Trophoblast cell (in vitro differentiated cells and primary cell): ENCODE measurements around the gene PROX2.

Source experiments
- DNase-seq, 2 donors: peaks; one replicate each; pipeline ENCODE4 v3.0.0-alpha.2; 2016
- H2AFZ ChIP-seq: 2 replicates; pipeline ENCODE4 v1.6.1; 2013; ENCODE audit warnings: low read length, moderate library complexity, mild to moderate bottlenecking; ENCODE audit not compliant: insufficient read depth, poor library complexity
- H2AK5ac ChIP-seq: 2 replicates; pipeline ENCODE4 v1.6.1; 2013; ENCODE audit warnings: mild to moderate bottlenecking, low read length
- H2BK120ac ChIP-seq: 2 replicates; pipeline ENCODE4 v1.6.1; 2013; ENCODE audit warnings: low read length, mild to moderate bottlenecking, moderate library complexity; ENCODE audit not compliant: insufficient read depth, poor library complexity
- H2BK12ac ChIP-seq: 2 replicates; pipeline ENCODE4 v1.6.1; 2013; ENCODE audit warnings: mild to moderate bottlenecking, low read length, moderate library complexity
- H2BK5ac ChIP-seq: 2 replicates; pipeline ENCODE4 v1.6.1; 2013; ENCODE audit warnings: low read length, low read depth, moderate library complexity, mild to moderate bottlenecking; ENCODE audit not compliant: poor library complexity
- H3K14ac ChIP-seq: 2 replicates; pipeline ENCODE4 v1.6.1; 2013; ENCODE audit warnings: mild to moderate bottlenecking, low read length
- H3K18ac ChIP-seq: 2 replicates; pipeline ENCODE4 v1.6.1; 2013; ENCODE audit warnings: mild to moderate bottlenecking, low read length
- H3K23ac ChIP-seq: 2 replicates; pipeline ENCODE4 v1.6.1; 2013; ENCODE audit warnings: low read length
- H3K27ac ChIP-seq: 2 replicates; pipeline ENCODE4 v1.5.1; 2013; ENCODE audit warnings: low read depth, mild to moderate bottlenecking, inconsistent platforms, low read length, moderate library complexity
- H3K27me3 ChIP-seq: 2 replicates; pipeline ENCODE4 v1.6.1; 2013; ENCODE audit warnings: inconsistent platforms, mild to moderate bottlenecking, low read length, moderate library complexity; ENCODE audit not compliant: insufficient read depth
- H3K36me3 ChIP-seq, 2 experiments: 1 replicate in 1 of 2; 2 replicates in 1 of 2; pipeline ENCODE4 v1.6.1; 2013; ENCODE audit warnings: low read length in 2 of 2, mild to moderate bottlenecking in 2 of 2, moderate library complexity in 1 of 2; ENCODE audit not compliant: insufficient read depth in 2 of 2, control insufficient read depth in 1 of 2
- H3K4ac ChIP-seq: 2 replicates; pipeline ENCODE4 v1.6.1; 2013; ENCODE audit warnings: low read depth, mild to moderate bottlenecking, low read length, moderate library complexity
- H3K4me1 ChIP-seq, 2 experiments: 1 replicate in 1 of 2; 2 replicates in 1 of 2; pipeline ENCODE4 v1.6.1; 2013; ENCODE audit warnings: low read length in 2 of 2, mild to moderate bottlenecking in 2 of 2, moderate library complexity in 1 of 2; ENCODE audit not compliant: insufficient read depth in 2 of 2, control insufficient read depth in 1 of 2
- H3K4me2 ChIP-seq: 2 replicates; pipeline ENCODE4 v1.6.1; 2013; ENCODE audit warnings: inconsistent platforms, mild to moderate bottlenecking, low read length, moderate library complexity
- H3K4me3 ChIP-seq: 2 replicates; pipeline ENCODE4 v1.5.1; 2013; ENCODE audit warnings: mild to moderate bottlenecking, low read depth, low read length, inconsistent platforms
- H3K79me1 ChIP-seq: one replicate; pipeline ENCODE4 v1.6.1; 2013; ENCODE audit warnings: low read length
- H3K79me2 ChIP-seq: 2 replicates; pipeline ENCODE4 v1.6.1; 2013; ENCODE audit warnings: low read length, mild to moderate bottlenecking; ENCODE audit not compliant: control insufficient read depth, insufficient read depth, poor library complexity
- H3K9ac ChIP-seq: 2 replicates; pipeline ENCODE4 v1.6.1; 2013; ENCODE audit warnings: mild to moderate bottlenecking, low read length
- H3K9me3 ChIP-seq: 2 replicates; pipeline ENCODE4 v1.6.1; 2013; ENCODE audit warnings: low read depth, mild to moderate bottlenecking, control low read depth, inconsistent platforms, low read length; ENCODE audit not compliant: insufficient read depth
- H4K12ac ChIP-seq: 2 replicates; pipeline ENCODE4 v1.6.1; 2013; ENCODE audit warnings: low read depth, mild to moderate bottlenecking, low read length, moderate library complexity
- H4K8ac ChIP-seq: 2 replicates; pipeline ENCODE4 v1.6.1; 2013; ENCODE audit warnings: low read depth, mild to moderate bottlenecking, low read length, moderate library complexity
- H4K91ac ChIP-seq: one replicate; pipeline ENCODE4 v1.6.1; 2013; ENCODE audit warnings: low read depth, mild to moderate bottlenecking, low read length, moderate library complexity
- WGBS: extraction: QIAGEN DNeasy Blood & Tissue Kit; methylation state at CpG from one replicate; pipeline ENCODE4 v1.1.7; 2013; ENCODE audit warnings: missing lambda C conversion rate; ENCODE audit not compliant: insufficient read length, insufficient coverage; ENCODE audit errors: extremely low coverage; 5-methylcytosine and 5-hydroxymethylcytosine counted together

The PROX2 gene

DNA sequence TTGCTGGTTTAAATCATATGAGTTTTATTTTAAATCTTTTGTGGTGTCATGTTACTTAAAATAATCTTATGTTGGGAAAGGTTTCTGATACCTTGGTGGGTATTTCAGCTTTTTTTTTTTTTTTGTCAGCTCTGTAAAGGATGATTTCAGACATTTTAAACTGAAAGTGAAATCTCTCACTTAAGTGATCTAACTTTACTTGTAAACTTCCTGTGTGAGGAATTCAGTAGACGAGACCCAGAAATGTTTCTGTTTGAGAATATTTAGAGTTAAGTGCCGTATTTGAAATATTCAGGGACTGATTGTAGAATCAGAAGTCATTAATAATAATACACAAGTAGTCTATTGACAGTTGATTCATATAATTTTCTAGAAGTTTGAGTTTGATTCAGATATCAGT lies 37.8 kb downstream of the PROX2 start:
- H3K79me2 ChIP-seq: no peaks in the 10 kb centered on the region
- no peak overlapping the region for H2AFZ ChIP-seq
- no peak overlapping the region for H3K23ac ChIP-seq
- no peak overlapping the region for H3K27ac ChIP-seq
- H2BK12ac ChIP-seq: no peak overlapping the region
- no CpG with 5 or more reads among the region's 2 CpGs for WGBS
- no peak overlapping the region for H3K4ac ChIP-seq
- H2BK5ac ChIP-seq: no peak overlapping the region
- no peak overlapping the region for H2AK5ac ChIP-seq
- no peak overlapping the region for H3K18ac ChIP-seq
- DNase-seq: no peak
- no peaks in the 10 kb centered on the region for H3K9me3 ChIP-seq
- H4K91ac ChIP-seq: no peak overlapping the region
- no peak overlapping the region for H3K9ac ChIP-seq
- no peak overlapping the region for H3K14ac ChIP-seq
- H3K4me3 ChIP-seq: no peak overlapping the region
- no peaks in the 10 kb centered on the region for H3K79me1 ChIP-seq
- H3K4me1 ChIP-seq: no peaks in the 10 kb centered on the region
- H3K36me3 ChIP-seq: peaks cover 2 to 7% of the 10 kb centered on the region in 2 experiments
- no peak overlapping the region for H3K4me2 ChIP-seq
- H4K8ac ChIP-seq: no peak overlapping the region
- no peaks in the 10 kb centered on the region for H3K27me3 ChIP-seq
- H2BK120ac ChIP-seq: no peak overlapping the region
- H4K12ac ChIP-seq: no peak overlapping the region

DNA sequence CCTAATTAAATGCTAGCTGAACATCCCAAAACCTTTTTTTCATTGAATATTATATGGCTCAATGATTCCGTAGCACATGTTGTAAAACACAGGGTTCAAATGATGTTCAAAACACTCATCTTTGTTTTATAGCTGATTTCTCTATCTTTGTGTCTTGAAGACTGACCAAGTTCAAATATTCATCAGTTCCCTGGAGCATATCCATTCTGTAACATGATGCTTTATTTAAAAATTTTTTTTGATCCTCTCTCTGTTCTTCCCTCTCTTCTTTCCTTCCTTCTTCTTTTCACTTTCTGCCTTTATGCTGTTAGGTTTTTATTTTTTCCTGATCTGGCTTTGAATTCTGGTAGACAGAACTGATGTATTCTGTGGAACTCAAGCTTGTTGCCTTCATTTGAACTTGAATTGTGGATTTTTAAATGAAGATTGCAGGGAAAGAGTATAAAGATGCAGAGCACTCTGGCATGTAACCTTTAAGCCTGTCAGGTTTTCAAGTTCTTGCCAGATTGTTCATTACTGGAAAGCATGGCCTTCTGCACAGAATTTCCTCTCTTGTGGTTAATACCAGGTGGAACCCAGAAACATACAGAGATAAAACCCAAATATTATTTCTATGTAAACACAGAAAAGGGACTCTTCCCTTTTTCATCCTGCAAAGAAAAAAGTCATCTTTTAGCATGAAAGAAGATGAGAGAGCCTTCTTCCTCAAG lies 39.5 kb downstream of the PROX2 start:
- DNase-seq: no peak
- H3K27me3 ChIP-seq: no peaks in the 10 kb centered on the region
- H3K9ac ChIP-seq: no peak overlapping the region
- no peak overlapping the region for H2AK5ac ChIP-seq
- no peak overlapping the region for H2BK120ac ChIP-seq
- no peak overlapping the region for H3K4ac ChIP-seq
- H3K9me3 ChIP-seq: no peaks in the 10 kb centered on the region
- no peak overlapping the region for H4K12ac ChIP-seq
- no peak overlapping the region for H3K4me3 ChIP-seq
- no peaks in the 10 kb centered on the region for H3K79me1 ChIP-seq
- H2BK5ac ChIP-seq: no peak overlapping the region
- no peaks in the 10 kb centered on the region for H3K79me2 ChIP-seq
- no peaks in the 10 kb centered on the region for H3K4me1 ChIP-seq
- peaks cover 3 to 7% of the 10 kb centered on the region in 2 experiments for H3K36me3 ChIP-seq
- H4K8ac ChIP-seq: no peak overlapping the region
- no peak overlapping the region for H4K91ac ChIP-seq
- no peak overlapping the region for H3K14ac ChIP-seq
- no peak overlapping the region for H2AFZ ChIP-seq
- H2BK12ac ChIP-seq: no peak overlapping the region
- WGBS: no CpG with 5 or more reads among the region's 1 CpG
- no peak overlapping the region for H3K4me2 ChIP-seq
- H3K27ac ChIP-seq: no peak overlapping the region
- no peak overlapping the region for H3K18ac ChIP-seq
- no peak overlapping the region for H3K23ac ChIP-seq

DNA sequence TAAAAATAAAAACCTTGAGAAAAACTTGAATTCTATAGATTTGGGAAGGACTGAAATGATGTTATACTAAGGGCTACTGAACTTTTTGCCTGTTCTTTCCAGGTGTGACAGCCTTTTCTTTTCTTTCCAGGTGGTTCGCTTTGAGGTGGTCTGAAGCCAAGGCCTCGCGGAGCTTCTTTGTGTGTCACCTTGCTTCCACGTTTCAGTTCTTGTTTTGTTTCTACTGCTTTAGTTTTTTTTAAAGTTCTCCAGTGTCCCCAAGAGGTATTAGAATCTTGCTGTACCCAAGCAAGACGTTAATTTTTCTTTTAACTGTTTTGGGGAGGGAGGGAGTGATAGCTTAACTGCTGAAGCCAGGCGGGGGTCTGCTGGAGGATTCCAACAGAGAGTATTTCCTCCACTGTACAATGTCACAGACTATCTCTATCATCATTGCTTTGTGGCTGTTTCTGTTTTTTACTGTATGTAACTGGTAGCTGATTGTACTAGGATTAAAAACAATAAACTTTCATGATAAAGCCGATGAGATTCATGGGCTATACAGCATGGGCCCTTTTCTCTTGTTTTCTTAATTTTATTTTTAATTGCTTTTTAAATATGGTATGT lies 40.2 kb downstream of the PROX2 start:
- no peak overlapping the region for H3K23ac ChIP-seq
- DNase-seq: no peak
- no peak overlapping the region for H2BK12ac ChIP-seq
- no peak overlapping the region for H2BK5ac ChIP-seq
- no peak overlapping the region for H2BK120ac ChIP-seq
- no peaks in the 10 kb centered on the region for H3K79me2 ChIP-seq
- no peaks in the 10 kb centered on the region for H3K9me3 ChIP-seq
- no peaks in the 10 kb centered on the region for H3K27me3 ChIP-seq
- no peak overlapping the region for H4K8ac ChIP-seq
- no peak overlapping the region for H2AFZ ChIP-seq
- H2AK5ac ChIP-seq: no peak overlapping the region
- H3K9ac ChIP-seq: no peak overlapping the region
- no peak overlapping the region for H3K27ac ChIP-seq
- H3K36me3 ChIP-seq: peaks cover 3 to 7% of the 10 kb centered on the region in 2 experiments
- no peak overlapping the region for H3K4me3 ChIP-seq
- H3K4ac ChIP-seq: no peak overlapping the region
- no peak overlapping the region for H3K18ac ChIP-seq
- no peak overlapping the region for H3K4me2 ChIP-seq
- WGBS: no CpG with 5 or more reads among the region's 7 CpGs
- H4K91ac ChIP-seq: no peak overlapping the region
- H4K12ac ChIP-seq: no peak overlapping the region
- H3K4me1 ChIP-seq: no peaks in the 10 kb centered on the region
- H3K14ac ChIP-seq: no peak overlapping the region
- H3K79me1 ChIP-seq: no peaks in the 10 kb centered on the region

DNA sequence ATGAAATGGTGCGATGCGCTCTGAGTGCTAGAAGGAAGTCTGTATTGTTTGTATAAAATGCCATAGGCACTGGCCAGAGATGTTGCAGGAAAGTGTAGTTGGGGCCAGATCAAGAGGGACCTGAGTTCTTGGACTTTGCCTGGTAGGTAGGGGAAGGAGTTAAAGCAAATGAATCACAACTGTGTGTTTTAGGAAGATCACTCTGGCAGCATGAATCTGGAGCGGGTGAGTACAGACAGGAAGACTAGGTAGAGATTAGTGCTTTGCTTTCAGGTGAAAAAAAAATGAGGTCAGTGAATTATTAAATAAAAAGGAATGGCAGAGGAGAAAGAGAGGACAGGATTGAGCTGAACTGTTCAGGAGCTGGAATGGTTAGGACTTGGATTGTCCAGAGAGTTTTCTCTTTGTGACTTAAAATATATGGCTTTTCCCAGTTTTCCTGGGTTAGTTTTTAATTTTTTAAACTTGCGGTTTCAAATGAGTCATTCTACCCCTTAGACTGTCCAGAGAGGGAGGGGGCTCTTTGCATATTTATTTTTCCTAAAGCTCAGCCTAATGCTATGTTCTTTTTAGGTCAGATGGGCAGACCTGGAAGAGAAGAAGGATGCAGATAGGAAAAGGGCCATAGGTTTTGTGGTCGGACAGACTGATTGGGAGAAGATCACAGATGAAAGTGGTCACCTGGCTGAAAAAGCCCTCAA lies 41.1 kb downstream of the PROX2 start:
- H3K27me3 ChIP-seq: no peaks in the 10 kb centered on the region
- H3K14ac ChIP-seq: no peak overlapping the region
- no peak overlapping the region for H2BK12ac ChIP-seq
- no peaks in the 10 kb centered on the region for H3K4me1 ChIP-seq
- H3K27ac ChIP-seq: no peak overlapping the region
- DNase-seq: no peak
- H2AK5ac ChIP-seq: no peak overlapping the region
- no peaks in the 10 kb centered on the region for H3K79me1 ChIP-seq
- no peak overlapping the region for H3K9ac ChIP-seq
- H2BK120ac ChIP-seq: no peak overlapping the region
- H3K79me2 ChIP-seq: no peaks in the 10 kb centered on the region
- H4K8ac ChIP-seq: no peak overlapping the region
- no peak overlapping the region for H3K18ac ChIP-seq
- H4K91ac ChIP-seq: no peak overlapping the region
- WGBS: no CpG with 5 or more reads among the region's 5 CpGs
- no peak overlapping the region for H4K12ac ChIP-seq
- H3K36me3 ChIP-seq: peaks cover 5 to 9% of the 10 kb centered on the region in 2 experiments
- no peaks in the 10 kb centered on the region for H3K9me3 ChIP-seq
- H3K4me3 ChIP-seq: no peak overlapping the region
- H3K4me2 ChIP-seq: no peak overlapping the region
- H2AFZ ChIP-seq: no peak overlapping the region
- no peak overlapping the region for H2BK5ac ChIP-seq
- H3K4ac ChIP-seq: no peak overlapping the region
- H3K23ac ChIP-seq: no peak overlapping the region
